SK-N-SH (cell line): ENCODE measurements around the gene DSCAM. TPM values are rescaled to one million over a fixed set of nuclear protein-coding genes. Genes with fewer than 3 reads are reported as not detected.

Experiments
- CTCF ChIA-PET: fragments of 300-600, 350-600 bp; formaldehyde crosslinking; extraction: SDS; loops from one replicate; lab custom pipeline; 2021; lab: Yijun Ruan, JAX
- POLR2A ChIA-PET: fragments of 350-600 bp; sonication (Branson Sonifier 250); formaldehyde crosslinking; extraction: SDS; loops from one replicate; lab custom pipeline; 2020; ENCODE audit warnings: antibody characterized with exemption, inconsistent platforms; lab: Yijun Ruan, JAX
- DNase-seq: peaks from one replicate; pipeline ENCODE4 v3.0.0; 2012
- H2AFZ ChIP-seq: fragments of 200-600 bp; sonication (generic); 2 replicates; pipeline ENCODE4 v1.8.1; 2016; ENCODE audit warnings: antibody characterized with exemption, mild to moderate bottlenecking, low read depth
- H3F3A ChIP-seq: fragments of 200-600 bp; sonication (generic); replicated peaks from 2 replicates; pipeline ENCODE3; 2016; ENCODE audit warnings: antibody characterized with exemption, mild to moderate bottlenecking; ENCODE audit not compliant: insufficient read depth
- H3K27ac ChIP-seq, 2 experiments: fragments of 200-500 bp in 1 of 2; fragments of 200-600 bp in 1 of 2; sonication (Bioruptor generic) in 1 of 2; sonication (generic), shearing (Covaris generic) in 1 of 2; 2 replicates each; pipeline versions ENCODE4 v1.5.1 to v1.6.1; 2014 to 2016; ENCODE audit warnings: low read depth in 2 of 2, inconsistent platforms in 1 of 2, low read length in 1 of 2, mild to moderate bottlenecking in 1 of 2, mixed read lengths in 1 of 2
- H3K27me3 ChIP-seq: fragments of 200-600 bp; sonication (generic), shearing (Covaris generic); 2 replicates; pipeline ENCODE4 v1.6.1; 2016; ENCODE audit warnings: mixed run types; ENCODE audit not compliant: insufficient read depth
- H3K36me3 ChIP-seq, 2 experiments: fragments of 200-500 bp in 1 of 2; fragments of 200-600 bp in 1 of 2; sonication (Bioruptor generic) in 1 of 2; sonication (generic) in 1 of 2; replicated peaks in 1 of 2; 2 replicates each; pipeline versions ENCODE3 to v1.5.1; 2014 to 2016; ENCODE audit warnings: low read length in 1 of 2, mild to moderate bottlenecking in 1 of 2; ENCODE audit not compliant: insufficient read depth in 2 of 2, control insufficient read depth in 1 of 2
- H3K4me1 ChIP-seq, 2 experiments: fragments of 200-500 bp in 1 of 2; fragments of 200-600 bp in 1 of 2; sonication (Bioruptor generic) in 1 of 2; sonication (generic), shearing (Covaris generic) in 1 of 2; 2 replicates each; pipeline versions ENCODE4 v1.5.1 to v1.6.1; 2014 to 2016; ENCODE audit warnings: low read depth in 1 of 2, low read length in 1 of 2, mixed run types in 1 of 2; ENCODE audit not compliant: insufficient read depth in 2 of 2, control insufficient read depth in 1 of 2
- H3K4me2 ChIP-seq: fragments of 200-600 bp; sonication (generic), shearing (Covaris generic); 2 replicates; pipeline ENCODE4 v1.6.1; 2017; ENCODE audit warnings: mixed run types
- H3K4me3 ChIP-seq, 2 experiments: fragments of 200-500 bp in 1 of 2; fragments of 200-600 bp in 1 of 2; sonication (Bioruptor generic) in 1 of 2; sonication (generic), shearing (Covaris generic) in 1 of 2; 2 replicates each; pipeline versions ENCODE4 v1.5.1 to v1.8.1; 2014 to 2016; ENCODE audit warnings: low read depth in 2 of 2, inconsistent platforms in 1 of 2, low read length in 1 of 2, mild to moderate bottlenecking in 1 of 2, mixed read lengths in 1 of 2, moderate library complexity in 1 of 2
- H3K79me2 ChIP-seq: fragments of 200-600 bp; sonication (generic); 2 replicates; pipeline ENCODE4 v1.8.1; 2017; ENCODE audit warnings: mild to moderate bottlenecking; ENCODE audit not compliant: insufficient read depth
- H3K9ac ChIP-seq: fragments of 200-600 bp; sonication (generic); 2 replicates; pipeline ENCODE4 v1.6.1; 2017; ENCODE audit warnings: mixed run types
- H3K9me2 ChIP-seq: fragments of 200-600 bp; sonication (generic); 2 replicates; pipeline ENCODE4 v1.6.1; 2017; ENCODE audit warnings: mixed run types
- H3K9me3 ChIP-seq: fragments of 200-600 bp; sonication (generic); 2 replicates; pipeline ENCODE4 v1.6.1; 2017; ENCODE audit warnings: mixed run types, mild to moderate bottlenecking, moderate library complexity
- H4K20me1 ChIP-seq: fragments of 200-600 bp; sonication (generic); 2 replicates; pipeline ENCODE4 v1.6.1; 2017; ENCODE audit warnings: mild to moderate bottlenecking, mixed run types; ENCODE audit not compliant: insufficient read depth
- CHD2 ChIP-seq: fragments of 150-350 bp; IDR thresholded peaks from 2 replicates; pipeline ENCODE4 v1.6.1; 2018; ENCODE audit warnings: low read length; ENCODE audit not compliant: partially characterized antibody
- CTCF ChIP-seq: fragments of 200-600 bp; sonication (generic); IDR thresholded peaks from 2 replicates; pipeline ENCODE4 v1.6.1; 2017; ENCODE audit warnings: antibody characterized with exemption, mild to moderate bottlenecking, moderate library complexity
- ELF1 ChIP-seq: IDR thresholded peaks from 2 replicates; pipeline ENCODE4 v1.4.0; 2012
- EZH2phosphoT487 ChIP-seq: fragments of 200-600 bp; sonication (generic); IDR thresholded peaks from 2 replicates; pipeline ENCODE4 v1.6.1; 2017; ENCODE audit warnings: low read depth, mixed run types, mild to moderate bottlenecking, antibody characterized with exemption, moderate library complexity, borderline replicate concordance
- FOXJ3 ChIP-seq: sonication (generic); formaldehyde crosslinking; IDR thresholded peaks from 2 replicates; pipeline ENCODE4 v1.5.1; 2020; ENCODE audit warnings: mild to moderate bottlenecking, missing genetic modification reagents
- FOXM1 ChIP-seq: IDR thresholded peaks from 2 replicates; pipeline ENCODE4 v1.4.0; 2012; ENCODE audit warnings: low read depth, mild to moderate bottlenecking
- GABPA ChIP-seq: IDR thresholded peaks from 2 replicates; pipeline ENCODE4 v1.4.0; 2012; ENCODE audit warnings: low read depth, mild to moderate bottlenecking
- GATA2 ChIP-seq: sonication (generic); formaldehyde crosslinking; IDR thresholded peaks from 2 replicates; pipeline ENCODE4 v1.5.0; 2020; ENCODE audit warnings: mild to moderate bottlenecking, missing genetic modification reagents
- MAX ChIP-seq: IDR thresholded peaks from 2 replicates; pipeline ENCODE4 v1.4.0; 2012; ENCODE audit warnings: low read depth
- MEF2A ChIP-seq: IDR thresholded peaks from 2 replicates; pipeline ENCODE4 v1.4.0; 2012; ENCODE audit warnings: low read depth, borderline replicate concordance
- NFIC ChIP-seq: IDR thresholded peaks from 2 replicates; pipeline ENCODE4 v1.4.0; 2012; ENCODE audit warnings: borderline replicate concordance
- NRF1 ChIP-seq: IDR thresholded peaks from 2 replicates; pipeline ENCODE4 v1.6.1; 2012; ENCODE audit warnings: low read depth, mild to moderate bottlenecking, low read length
- POLR2AphosphoS5 ChIP-seq: IDR thresholded peaks from 2 replicates; pipeline ENCODE4 v1.6.1; 2012; ENCODE audit warnings: low read depth, low read length
- RAD21 ChIP-seq: IDR thresholded peaks from 2 replicates; pipeline ENCODE4 v1.6.1; 2012; ENCODE audit warnings: mild to moderate bottlenecking, low read length
- RFX5 ChIP-seq: IDR thresholded peaks from 2 replicates; pipeline ENCODE4 v1.6.1; 2012; ENCODE audit warnings: mild to moderate bottlenecking, improper control_type of control experiment, low read length
- RXRA ChIP-seq: IDR thresholded peaks from 2 replicates; pipeline ENCODE4 v1.4.0; 2012; ENCODE audit warnings: low read depth, mild to moderate bottlenecking, borderline replicate concordance
- TAF1 ChIP-seq: IDR thresholded peaks from 2 replicates; pipeline ENCODE4 v1.6.1; 2012; ENCODE audit warnings: low read depth, mild to moderate bottlenecking, low read length, moderate library complexity, borderline replicate concordance
- USF1 ChIP-seq: IDR thresholded peaks from 2 replicates; pipeline ENCODE4 v1.4.0; 2012; ENCODE audit warnings: low read depth, borderline replicate concordance
- WGBS: methylation state at CpG from one replicate; pipeline ENCODE4 v1.1.6; 2017; ENCODE audit warnings: low lambda C conversion rate; 5-methylcytosine and 5-hydroxymethylcytosine counted together
- polyA plus RNA-seq, 3 experiments: library from polyadenylated mRNA; depleted of rRNA; stranded (reverse); fragments of >200 nt; gene quantifications; 2 replicates each; pipeline ENCODE4 v1.2.3, GENCODE V29; 2012

The DSCAM gene
- polyA plus RNA-seq, 1 of the 3 experiments (the other 2 are of a cell fraction): not detected

GRCh38 chr21:40827509-40827908, 19.4 kb downstream of the DSCAM start:
- POLR2A ChIA-PET: no interaction called here
- no peaks in the 10 kb centered on the region for H3K79me2 ChIP-seq
- no peaks in the 10 kb centered on the region for H4K20me1 ChIP-seq
- no peaks in the 10 kb centered on the region for H3K9me2 ChIP-seq
- no peak overlapping the region for H3K4me3 ChIP-seq
- H3K27me3 ChIP-seq: no peaks in the 10 kb centered on the region
- 11% methylated on average over 4 of the region's 4 CpGs for WGBS
- DNase-seq: no peak
- H3F3A ChIP-seq: no peaks in the 10 kb centered on the region
- no peak overlapping the region for H2AFZ ChIP-seq
- H3K9ac ChIP-seq: no peak overlapping the region
- 0 out of 2 replicates have a peak, but pooled peaks cover 5% of the 10 kb centered on the region for H3K9me3 ChIP-seq
- TF ChIP-seq GATA2 (CRISPR knock-in tag): no peak
- no peak for TF ChIP-seq MEF2A
- TF ChIP-seq TAF1: no peak
- TF ChIP-seq FOXJ3 (CRISPR knock-in tag): no peak
- no peak for TF ChIP-seq GABPA
- no peak for TF ChIP-seq EZH2phosphoT487
- TF ChIP-seq POLR2AphosphoS5: no peak
- no peak for TF ChIP-seq RAD21
- TF ChIP-seq MAX: no peak
- no peak for TF ChIP-seq NRF1
- no peak for TF ChIP-seq RFX5
- no peak for TF ChIP-seq RXRA
- TF ChIP-seq USF1: no peak
- no peak for TF ChIP-seq NFIC
- no peak for TF ChIP-seq CTCF
- no peak for TF ChIP-seq FOXM1
- no peak for TF ChIP-seq ELF1
- TF ChIP-seq CHD2: no peak
- H3K27ac ChIP-seq: no peak overlapping the region
- H3K4me1 ChIP-seq: no peaks in the 10 kb centered on the region
- no peaks in the 10 kb centered on the region for H3K36me3 ChIP-seq
- CTCF ChIA-PET: interaction anchor here (1.2 kb wide), 1 partner anchor 361 kb away, joined by 5 read pairs; no protein-coding TSS in a partner anchor
- no peak overlapping the region for H3K4me2 ChIP-seq
